BJ (cell line): Measurements from ENCODE around the gene EPB41L2. TPM values are rescaled to one million over a fixed set of nuclear protein-coding genes. Genes with fewer than 3 reads are reported as not detected.

Experiments used
- CTCF ChIA-PET: fragments of 350-600 bp; formaldehyde crosslinking; extraction: SDS; loops from one replicate; lab custom pipeline; 2021; ENCODE audit warnings: antibody characterized with exemption, inconsistent platforms; lab: Yijun Ruan, JAX
- POLR2A ChIA-PET: fragments of 300-600 bp; sonication (Branson Sonifier 250); formaldehyde crosslinking; extraction: SDS; loops from one replicate; lab custom pipeline; 2021; ENCODE audit warnings: antibody characterized with exemption; lab: Charles Lee
- DNase-seq: peaks from one replicate; pipeline ENCODE4 v3.0.0-alpha.2; 2011; ENCODE audit warnings: low read depth
- H3K27me3 ChIP-seq: 2 replicates; pipeline ENCODE4 v1.6.0; 2011; ENCODE audit warnings: low read length; ENCODE audit not compliant: control insufficient read depth, insufficient read depth
- H3K36me3 ChIP-seq: 2 replicates; pipeline ENCODE4 v1.5.1; 2011; ENCODE audit warnings: low read length; ENCODE audit not compliant: control insufficient read depth, insufficient read depth
- H3K4me3 ChIP-seq: 2 replicates; pipeline ENCODE4 v1.5.1; 2011; ENCODE audit warnings: low read depth, mild to moderate bottlenecking, control low read depth, low read length
- CTCF ChIP-seq: IDR thresholded peaks from 2 replicates; pipeline ENCODE4 v1.5.1; 2011; ENCODE audit warnings: low read depth, mild to moderate bottlenecking, control low read depth, inconsistent platforms, low read length, moderate library complexity; ENCODE audit not compliant: insufficient read depth
- polyA plus RNA-seq: library from polyadenylated mRNA; depleted of rRNA; stranded (reverse); fragments of >200 nt; gene quantifications from 2 replicates; pipeline ENCODE4 v1.2.3, GENCODE V29; 2011

Gene EPB41L2
- polyA plus RNA-seq, 1 experiment: 24.5 TPM

- Histone ChIP-seq H3K27me3 (no peaks in the 10 kb centered on the region), H3K4me3 (no peak overlapping the region), H3K36me3 (no peaks in the 10 kb centered on the region)
- no peak for TF ChIP-seq CTCF
- ChIA-PET CTCF (no interaction called here), POLR2A (no interaction called here)
- no peak for DNase-seq
Observed at GRCh38 chr6:130829333-130829910, 233.6 kb downstream of the EPB41L2 start.

DNA sequence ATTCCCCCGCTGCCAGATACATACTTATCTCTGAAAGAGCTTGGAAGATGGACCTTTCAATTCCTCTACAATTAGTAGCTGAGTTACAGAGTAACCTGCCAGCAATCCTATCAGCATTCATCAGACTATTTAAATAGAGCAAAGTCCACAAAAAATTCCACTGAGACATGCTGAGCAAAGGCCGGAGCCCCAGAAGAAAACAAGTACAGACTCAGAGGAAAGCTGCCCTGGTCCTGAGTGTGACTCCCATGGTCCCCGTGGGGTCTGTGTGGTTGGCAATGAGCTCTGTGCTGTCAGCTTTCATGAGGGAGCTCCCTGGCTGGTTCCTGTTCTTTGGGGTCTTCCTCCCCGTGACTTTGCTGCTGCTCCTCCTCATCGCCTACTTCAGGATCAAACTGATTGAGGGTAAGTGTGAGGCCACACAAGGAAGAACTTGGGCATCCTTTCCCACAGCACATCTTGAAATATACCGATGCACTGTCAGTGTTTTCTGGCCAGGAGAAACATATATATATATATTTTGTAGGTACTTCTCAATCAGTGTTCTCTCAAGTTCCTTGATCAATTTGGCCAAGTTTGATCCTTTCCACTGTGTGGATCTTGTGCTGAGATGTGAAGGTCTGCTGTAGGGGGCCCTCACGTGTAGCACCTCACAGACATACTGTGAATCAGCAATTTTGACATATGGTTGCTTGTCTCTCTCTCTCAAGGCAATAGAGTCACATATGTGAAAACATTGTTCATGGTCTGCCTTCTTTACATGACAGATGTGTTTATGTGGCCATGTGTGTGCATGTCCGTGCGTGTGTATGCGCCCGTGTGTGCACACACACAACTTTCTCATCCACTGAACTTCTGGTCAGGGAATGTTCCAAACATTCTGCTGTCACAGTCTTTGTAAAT, 235.5 kb downstream of the EPB41L2 start, which contains the start of gene SMLR1:
SMLR1 (plus strand) TSS at position 160 of the 903 bp plus-strand sequence; CDS start at position 168, 8 bp downstream.
- DNase-seq: no peak
- H3K27me3 ChIP-seq: no peaks in the 10 kb centered on the region
- H3K36me3 ChIP-seq: no peaks in the 10 kb centered on the region
- ChIA-PET CTCF (interaction anchor here (1.2 kb wide), 1 partner anchor 12 kb away, joined by 3 read pairs; no protein-coding TSS in a partner anchor), POLR2A (no interaction called here)
- H3K4me3 ChIP-seq: no peak within 1 kb of the TSS
- no peak for TF ChIP-seq CTCF

GRCh38 chr6:130826442-130827246, 236.4 kb downstream of the EPB41L2 start:
- POLR2A ChIA-PET: no interaction called here

GRCh38 chr6:130825772-130826441, 237.1 kb downstream of the EPB41L2 start:
- TF ChIP-seq CTCF: no peak
- POLR2A ChIA-PET: no interaction called here
- CTCF ChIA-PET: interaction anchor here (1.4 kb wide), 1 partner anchor 9 kb away, joined by 3 read pairs; no protein-coding TSS in a partner anchor

More at GRCh38 chr6:130826442-130827246, 236.4 kb downstream of the EPB41L2 start:
- Histone ChIP-seq H3K27me3 (no peaks in the 10 kb centered on the region), H3K4me3 (no peak overlapping the region), H3K36me3 (no peaks in the 10 kb centered on the region)
- TF ChIP-seq CTCF: no peak
- DNase-seq: no peak
- CTCF ChIA-PET: interaction anchor here (1.2 kb wide), 1 partner anchor 11 kb away, joined by 3 read pairs; no protein-coding TSS in a partner anchor

More at GRCh38 chr6:130825772-130826441, 237.1 kb downstream of the EPB41L2 start:
- Histone ChIP-seq H3K4me3 (no peak overlapping the region), H3K36me3 (no peaks in the 10 kb centered on the region), H3K27me3 (no peaks in the 10 kb centered on the region)
- DNase-seq: no peak
